Measurements from ENCODE around the gene CLEC16A. TPM values are rescaled to one million over a fixed set of nuclear protein-coding genes. Genes with fewer than 3 reads are reported as not detected.

CLEC16A gene
- total and polyA plus RNA-seq, 9 of the 15 experiments (the other 6 are each of a cell fraction or from before 2014, with no cell fraction given), result 1.00 to 22.3 (median 10.0) TPM

DNA sequence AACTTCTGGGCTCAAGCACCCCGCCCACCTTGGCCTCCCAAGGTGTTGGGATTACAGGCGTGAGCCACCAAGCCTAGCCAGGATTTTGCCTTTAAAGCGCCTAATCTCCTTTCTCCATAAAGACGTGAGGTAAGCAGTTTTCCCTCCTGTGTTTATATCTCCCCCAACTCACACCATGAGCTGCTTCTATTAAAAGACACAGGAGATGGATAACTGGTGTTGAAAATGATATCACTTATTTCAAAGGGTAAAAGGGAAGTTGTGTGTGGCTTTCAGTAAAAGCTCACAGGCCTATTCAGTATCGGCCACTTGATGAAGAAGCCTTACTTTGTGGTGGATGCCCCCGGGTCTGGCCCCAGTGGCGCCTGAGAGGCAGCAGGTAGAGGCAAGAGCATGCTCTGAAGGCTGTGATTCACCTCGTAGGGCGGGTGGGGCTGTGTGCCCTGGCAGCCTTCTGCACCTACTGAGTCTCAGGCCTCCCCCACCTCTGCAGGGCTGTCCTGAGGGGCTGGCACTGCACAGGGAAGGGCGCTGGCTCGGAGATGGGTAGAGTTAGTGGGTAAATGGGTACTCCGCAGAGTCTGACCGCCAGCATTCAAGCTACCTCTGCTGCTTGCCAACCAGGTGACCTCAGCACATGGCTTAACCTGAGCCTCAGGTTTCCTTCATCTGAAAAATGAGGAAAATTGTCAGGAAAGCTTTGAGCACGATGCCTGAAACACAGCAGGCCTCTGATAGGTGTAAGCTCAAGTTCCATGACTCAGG lies 146.8 kb downstream of the CLEC16A start (continued):
- TF ChIP-seq, protein P1, sequence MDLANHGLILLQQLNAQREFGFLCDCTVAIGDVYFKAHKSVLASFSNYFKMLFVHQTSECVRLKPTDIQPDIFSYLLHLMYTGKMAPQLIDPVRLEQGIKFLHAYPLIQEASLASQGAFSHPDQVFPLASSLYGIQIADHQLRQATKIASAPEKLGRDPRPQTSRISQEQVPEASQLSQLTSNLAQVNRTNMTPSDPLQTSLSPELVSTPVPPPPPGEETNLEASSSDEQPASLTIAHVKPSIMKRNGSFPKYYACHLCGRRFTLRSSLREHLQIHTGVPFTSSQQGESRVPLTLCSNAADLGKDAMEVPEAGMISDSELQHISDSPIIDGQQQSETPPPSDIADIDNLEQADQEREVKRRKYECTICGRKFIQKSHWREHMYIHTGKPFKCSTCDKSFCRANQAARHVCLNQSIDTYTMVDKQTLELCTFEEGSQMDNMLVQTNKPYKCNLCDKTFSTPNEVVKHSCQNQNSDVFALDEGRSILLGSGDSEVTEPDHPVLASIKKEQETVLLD (IDR thresholded peaks at IDR 0.05), result no peak
- no peak for TF ChIP-seq FOXK1 (CRISPR knock-in tag; IDR thresholded peaks at IDR 0.05; ENCODE audit: borderline replicate concordance)
- no peak for TF ChIP-seq SMARCC2 (IDR thresholded peaks at IDR 0.05; ENCODE audit: low read depth)
- TF ChIP-seq, protein P2, sequence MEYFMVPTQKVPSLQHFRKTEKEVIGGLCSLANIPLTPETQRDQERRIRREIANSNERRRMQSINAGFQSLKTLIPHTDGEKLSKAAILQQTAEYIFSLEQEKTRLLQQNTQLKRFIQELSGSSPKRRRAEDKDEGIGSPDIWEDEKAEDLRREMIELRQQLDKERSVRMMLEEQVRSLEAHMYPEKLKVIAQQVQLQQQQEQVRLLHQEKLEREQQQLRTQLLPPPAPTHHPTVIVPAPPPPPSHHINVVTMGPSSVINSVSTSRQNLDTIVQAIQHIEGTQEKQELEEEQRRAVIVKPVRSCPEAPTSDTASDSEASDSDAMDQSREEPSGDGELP (CRISPR knock-in tag; IDR thresholded peaks at IDR 0.05; ENCODE audit: borderline replicate concordance), result no peak
- peak; percentile 52; the same call in 1 of the 2 replicates for TF ChIP-seq CBFA2T2 (conservative IDR thresholded peaks at IDR 0.05)
- TF ChIP-seq, protein P3, sequence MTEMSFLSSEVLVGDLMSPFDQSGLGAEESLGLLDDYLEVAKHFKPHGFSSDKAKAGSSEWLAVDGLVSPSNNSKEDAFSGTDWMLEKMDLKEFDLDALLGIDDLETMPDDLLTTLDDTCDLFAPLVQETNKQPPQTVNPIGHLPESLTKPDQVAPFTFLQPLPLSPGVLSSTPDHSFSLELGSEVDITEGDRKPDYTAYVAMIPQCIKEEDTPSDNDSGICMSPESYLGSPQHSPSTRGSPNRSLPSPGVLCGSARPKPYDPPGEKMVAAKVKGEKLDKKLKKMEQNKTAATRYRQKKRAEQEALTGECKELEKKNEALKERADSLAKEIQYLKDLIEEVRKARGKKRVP (CRISPR knock-in tag; IDR thresholded peaks at IDR 0.05), result no peak
- no peak for TF ChIP-seq HLTF (IDR thresholded peaks at IDR 0.05)
- TF ChIP-seq ZFPM2 (CRISPR knock-in tag; IDR thresholded peaks at IDR 0.05), result no peak
- TF ChIP-seq, protein P4, sequence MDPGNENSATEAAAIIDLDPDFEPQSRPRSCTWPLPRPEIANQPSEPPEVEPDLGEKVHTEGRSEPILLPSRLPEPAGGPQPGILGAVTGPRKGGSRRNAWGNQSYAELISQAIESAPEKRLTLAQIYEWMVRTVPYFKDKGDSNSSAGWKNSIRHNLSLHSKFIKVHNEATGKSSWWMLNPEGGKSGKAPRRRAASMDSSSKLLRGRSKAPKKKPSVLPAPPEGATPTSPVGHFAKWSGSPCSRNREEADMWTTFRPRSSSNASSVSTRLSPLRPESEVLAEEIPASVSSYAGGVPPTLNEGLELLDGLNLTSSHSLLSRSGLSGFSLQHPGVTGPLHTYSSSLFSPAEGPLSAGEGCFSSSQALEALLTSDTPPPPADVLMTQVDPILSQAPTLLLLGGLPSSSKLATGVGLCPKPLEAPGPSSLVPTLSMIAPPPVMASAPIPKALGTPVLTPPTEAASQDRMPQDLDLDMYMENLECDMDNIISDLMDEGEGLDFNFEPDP (CRISPR knock-in tag; IDR thresholded peaks at IDR 0.05), result no peak
- TF ChIP-seq, protein P5, sequence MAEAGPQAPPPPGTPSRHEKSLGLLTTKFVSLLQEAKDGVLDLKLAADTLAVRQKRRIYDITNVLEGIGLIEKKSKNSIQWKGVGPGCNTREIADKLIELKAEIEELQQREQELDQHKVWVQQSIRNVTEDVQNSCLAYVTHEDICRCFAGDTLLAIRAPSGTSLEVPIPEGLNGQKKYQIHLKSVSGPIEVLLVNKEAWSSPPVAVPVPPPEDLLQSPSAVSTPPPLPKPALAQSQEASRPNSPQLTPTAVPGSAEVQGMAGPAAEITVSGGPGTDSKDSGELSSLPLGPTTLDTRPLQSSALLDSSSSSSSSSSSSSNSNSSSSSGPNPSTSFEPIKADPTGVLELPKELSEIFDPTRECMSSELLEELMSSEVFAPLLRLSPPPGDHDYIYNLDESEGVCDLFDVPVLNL (CRISPR knock-in tag; IDR thresholded peaks at IDR 0.05; ENCODE audit: low read depth), result no peak
- no peak for TF ChIP-seq ZNF23 (CRISPR knock-in tag; IDR thresholded peaks at IDR 0.05)
- TF ChIP-seq, protein P6, sequence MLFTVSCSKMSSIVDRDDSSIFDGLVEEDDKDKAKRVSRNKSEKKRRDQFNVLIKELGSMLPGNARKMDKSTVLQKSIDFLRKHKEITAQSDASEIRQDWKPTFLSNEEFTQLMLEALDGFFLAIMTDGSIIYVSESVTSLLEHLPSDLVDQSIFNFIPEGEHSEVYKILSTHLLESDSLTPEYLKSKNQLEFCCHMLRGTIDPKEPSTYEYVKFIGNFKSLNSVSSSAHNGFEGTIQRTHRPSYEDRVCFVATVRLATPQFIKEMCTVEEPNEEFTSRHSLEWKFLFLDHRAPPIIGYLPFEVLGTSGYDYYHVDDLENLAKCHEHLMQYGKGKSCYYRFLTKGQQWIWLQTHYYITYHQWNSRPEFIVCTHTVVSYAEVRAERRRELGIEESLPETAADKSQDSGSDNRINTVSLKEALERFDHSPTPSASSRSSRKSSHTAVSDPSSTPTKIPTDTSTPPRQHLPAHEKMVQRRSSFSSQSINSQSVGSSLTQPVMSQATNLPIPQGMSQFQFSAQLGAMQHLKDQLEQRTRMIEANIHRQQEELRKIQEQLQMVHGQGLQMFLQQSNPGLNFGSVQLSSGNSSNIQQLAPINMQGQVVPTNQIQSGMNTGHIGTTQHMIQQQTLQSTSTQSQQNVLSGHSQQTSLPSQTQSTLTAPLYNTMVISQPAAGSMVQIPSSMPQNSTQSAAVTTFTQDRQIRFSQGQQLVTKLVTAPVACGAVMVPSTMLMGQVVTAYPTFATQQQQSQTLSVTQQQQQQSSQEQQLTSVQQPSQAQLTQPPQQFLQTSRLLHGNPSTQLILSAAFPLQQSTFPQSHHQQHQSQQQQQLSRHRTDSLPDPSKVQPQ (CRISPR knock-in tag; IDR thresholded peaks at IDR 0.05; ENCODE audit: borderline replicate concordance), result no peak
- no peak for TF ChIP-seq ZNF140 (CRISPR knock-in tag; IDR thresholded peaks at IDR 0.05)
- TF ChIP-seq PTBP1 (IDR thresholded peaks at IDR 0.05; ENCODE audit: low read depth, low read length), result no peak
- TF ChIP-seq, protein P7, sequence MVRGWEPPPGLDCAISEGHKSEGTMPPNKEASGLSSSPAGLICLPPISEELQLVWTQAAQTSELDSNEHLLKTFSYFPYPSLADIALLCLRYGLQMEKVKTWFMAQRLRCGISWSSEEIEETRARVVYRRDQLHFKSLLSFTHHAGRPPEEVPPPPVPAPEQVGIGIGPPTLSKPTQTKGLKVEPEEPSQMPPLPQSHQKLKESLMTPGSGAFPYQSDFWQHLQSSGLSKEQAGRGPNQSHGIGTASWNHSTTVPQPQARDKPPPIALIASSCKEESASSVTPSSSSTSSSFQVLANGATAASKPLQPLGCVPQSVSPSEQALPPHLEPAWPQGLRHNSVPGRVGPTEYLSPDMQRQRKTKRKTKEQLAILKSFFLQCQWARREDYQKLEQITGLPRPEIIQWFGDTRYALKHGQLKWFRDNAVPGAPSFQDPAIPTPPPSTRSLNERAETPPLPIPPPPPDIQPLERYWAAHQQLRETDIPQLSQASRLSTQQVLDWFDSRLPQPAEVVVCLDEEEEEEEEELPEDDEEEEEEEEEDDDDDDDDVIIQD (CRISPR knock-in tag; IDR thresholded peaks at IDR 0.05), result no peak
- TF ChIP-seq SP1 (CRISPR knock-in tag; IDR thresholded peaks at IDR 0.05), result no peak
- TF ChIP-seq KAT2B (IDR thresholded peaks at IDR 0.05; ENCODE audit: low read depth, low read length), result no peak

Measured in K562 (cell line).